Thymus (tissue), 11 donors: ENCODE data around the gene DEFB131B. TPM values are rescaled to one million over a fixed set of nuclear protein-coding genes. Genes with fewer than 3 reads are reported as not detected.
"Not testable (repeated sequence)": the region's sequence is repeated elsewhere in the genome, so short reads cannot be mapped to it uniquely, and the experiment has no call there.

Source experiments
- DNase-seq, 9 donors: peaks; one replicate each; pipeline ENCODE4 v3.0.0-alpha.2; 2013; ENCODE audit warnings: low spot score in 9 of 9, low read depth in 6 of 9, missing footprints in 1 of 9
- H3K27ac ChIP-seq, 2 donors: one replicate each; pipeline ENCODE4 v1.5.1; 2013; ENCODE audit warnings: control low read depth in 1 of 2, low read depth in 1 of 2, low read length in 1 of 2, mild to moderate bottlenecking in 1 of 2, moderate library complexity in 1 of 2
- H3K27me3 ChIP-seq, 2 donors: one replicate each; pipeline ENCODE4 v1.5.1; 2013; ENCODE audit warnings: low read length in 1 of 2; ENCODE audit not compliant: control insufficient read depth in 2 of 2, insufficient read depth in 1 of 2
- H3K36me3 ChIP-seq, 2 donors: one replicate each; pipeline ENCODE4 v1.5.1; 2013; ENCODE audit warnings: low read length in 1 of 2, mild to moderate bottlenecking in 1 of 2, moderate library complexity in 1 of 2; ENCODE audit not compliant: control insufficient read depth in 2 of 2, insufficient read depth in 2 of 2
- H3K4me1 ChIP-seq, 2 donors: one replicate each; pipeline ENCODE4 v1.5.1; 2013; ENCODE audit warnings: low read length in 2 of 2; ENCODE audit not compliant: control insufficient read depth in 2 of 2, insufficient read depth in 2 of 2
- H3K4me3 ChIP-seq, 2 donors: one replicate each; pipeline ENCODE4 v1.5.1; 2013; ENCODE audit warnings: low read length in 2 of 2, control low read depth in 1 of 2, mild to moderate bottlenecking in 1 of 2
- H3K9me3 ChIP-seq, 2 donors: one replicate each; pipeline ENCODE4 v1.5.1; 2013; ENCODE audit warnings: low read length in 1 of 2, mild to moderate bottlenecking in 1 of 2; ENCODE audit not compliant: control insufficient read depth in 2 of 2, insufficient read depth in 1 of 2
- WGBS: extraction: QIAGEN DNeasy Blood & Tissue Kit; methylation state at CpG from one replicate; pipeline ENCODE4 v1.1.7; 2013; 5-methylcytosine and 5-hydroxymethylcytosine counted together
- polyA plus RNA-seq: library from polyadenylated mRNA; stranded (reverse); fragments of 200-250 nt; gene quantifications from one replicate; pipeline ENCODE4 v1.2.3, GENCODE V29; 2013
- total RNA-seq: library from RNA; stranded (reverse); fragments of 120-200 nt; gene quantifications from one replicate; pipeline ENCODE4 v1.2.4, GENCODE V29; 2013
- donor health status: healthy.

Gene DEFB131B
- total and polyA plus RNA-seq, 2 donors = not detected

DNA sequence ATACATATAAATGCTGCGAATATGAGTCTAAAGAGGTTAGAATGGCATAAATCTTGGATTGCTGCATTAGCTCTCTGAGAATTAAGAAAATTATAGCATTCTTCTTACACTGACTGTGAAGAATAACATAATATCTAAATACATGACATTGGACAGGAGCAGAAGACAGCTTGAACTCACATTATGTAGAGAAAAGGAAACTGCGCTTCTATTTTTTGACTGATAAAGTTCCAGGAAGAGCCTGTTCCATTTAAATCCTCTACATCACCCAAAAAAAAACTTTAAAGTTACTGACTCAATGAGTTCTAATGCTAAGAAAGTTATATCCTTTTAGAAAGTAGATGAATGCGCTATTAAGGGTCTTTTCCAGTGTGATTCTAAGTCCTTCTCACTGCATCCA, 17.4 kb upstream of the DEFB131B start:
- not testable (repeated sequence) for DNase-seq, H3K36me3 ChIP-seq, H3K4me1 ChIP-seq, H3K9me3 ChIP-seq, H3K4me3 ChIP-seq, H3K27me3 ChIP-seq, H3K27ac ChIP-seq
- 96% methylated on average over 3 of the region's 3 CpGs for WGBS

DNA sequence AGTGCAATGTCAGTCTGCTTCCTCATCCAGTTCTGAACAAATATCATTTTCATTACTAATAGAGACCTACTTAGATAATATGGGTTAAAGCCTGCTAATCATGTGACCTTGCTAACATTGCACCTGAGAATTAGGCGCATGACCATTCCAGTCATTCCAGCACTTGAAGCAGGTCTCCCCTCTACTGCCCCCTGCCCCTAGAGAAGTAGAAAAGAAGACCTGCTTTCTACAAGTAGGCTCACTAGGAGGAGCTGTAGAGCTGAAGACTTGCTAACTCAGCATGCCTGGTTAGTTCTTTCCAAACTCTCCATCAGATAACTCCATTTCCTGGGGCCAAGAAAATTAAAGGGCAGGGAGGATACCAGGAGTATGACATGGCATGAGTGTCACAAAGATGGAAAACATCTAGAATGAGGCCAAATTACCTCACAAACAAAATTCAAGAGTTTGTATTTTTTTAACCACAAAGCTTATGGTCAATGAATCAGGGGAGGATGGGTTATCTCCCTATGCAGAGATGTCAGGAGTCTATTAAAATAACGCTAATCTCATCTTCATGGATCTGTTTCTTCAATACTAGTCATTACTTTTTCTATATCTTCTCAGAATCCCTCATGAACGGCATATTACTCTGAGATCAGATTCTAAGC, 14.2 kb upstream of the DEFB131B start:
- H3K27ac ChIP-seq, H3K9me3 ChIP-seq, H3K4me3 ChIP-seq, H3K4me1 ChIP-seq, H3K27me3 ChIP-seq, H3K36me3 ChIP-seq: not testable (repeated sequence)
- WGBS = 60% methylated on average over 3 of the region's 3 CpGs
- peak in 7 of 9 donors; percentile 12 to 63 (median 22) for DNase-seq

DNA sequence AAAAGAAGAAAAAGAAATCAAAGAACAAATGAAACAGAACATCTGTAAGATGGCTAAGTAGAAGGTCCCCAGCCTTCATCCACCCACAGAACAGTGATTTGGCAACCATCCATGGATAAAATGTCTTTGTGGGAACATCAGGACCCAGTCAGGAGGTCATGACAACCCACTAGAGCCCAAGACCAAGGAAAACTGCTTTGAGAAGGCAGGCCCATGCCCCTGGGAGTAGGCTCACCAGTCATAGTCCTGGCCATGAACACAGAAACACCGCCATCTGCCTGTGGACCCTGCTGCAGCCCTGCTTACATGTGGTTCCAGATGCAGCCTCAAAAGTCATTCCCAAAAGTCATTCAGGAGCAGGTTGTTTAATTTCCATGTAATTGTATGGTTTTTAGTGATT, 11.0 kb upstream of the DEFB131B start:
- 94% methylated on average over 1 of the region's 1 CpG for WGBS
- H3K27ac ChIP-seq, H3K4me1 ChIP-seq, H3K36me3 ChIP-seq, H3K9me3 ChIP-seq, H3K27me3 ChIP-seq, DNase-seq, H3K4me3 ChIP-seq: not testable (repeated sequence)

DNA sequence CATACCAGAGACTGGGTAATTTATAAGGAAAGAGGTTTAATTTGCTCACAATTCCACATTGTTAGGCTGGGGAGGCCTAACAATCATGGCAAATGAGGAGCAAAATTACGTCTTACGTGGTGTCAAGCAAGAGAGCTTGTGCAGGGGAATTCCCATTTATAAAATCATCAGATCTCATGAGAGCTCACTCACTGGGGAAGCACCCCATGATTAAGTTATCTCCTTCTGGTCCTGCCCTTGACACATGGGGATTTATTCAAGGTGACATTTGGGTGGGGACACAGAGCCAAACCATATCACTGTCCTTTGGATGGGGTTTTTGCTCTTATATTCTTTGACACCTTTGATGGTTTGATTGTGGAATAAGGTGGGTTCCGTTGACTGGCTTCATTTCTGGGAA, 8.3 kb upstream of the DEFB131B start:
- not testable (repeated sequence) for H3K4me1 ChIP-seq, DNase-seq, H3K27me3 ChIP-seq, H3K27ac ChIP-seq, H3K36me3 ChIP-seq, H3K9me3 ChIP-seq, H3K4me3 ChIP-seq
- 97% methylated on average over 3 of the region's 3 CpGs for WGBS

DNA sequence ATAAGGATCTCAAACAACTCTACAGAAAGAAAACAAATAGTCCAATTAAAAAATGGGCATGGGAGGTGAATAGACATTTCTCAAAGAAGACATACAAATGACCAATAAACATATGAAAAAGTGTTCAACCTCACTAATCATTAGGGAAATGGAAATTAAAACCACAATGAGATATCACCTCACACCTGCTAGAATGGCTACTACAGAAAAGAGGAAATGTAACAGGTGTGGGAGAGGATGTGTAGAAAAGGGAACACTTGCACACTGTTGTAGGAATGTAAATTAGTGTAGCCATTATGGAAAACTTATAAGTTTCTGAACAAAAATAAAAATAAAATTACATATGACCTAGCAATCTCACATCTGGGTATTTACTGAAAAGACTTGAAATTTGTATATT, 7.6 kb upstream of the DEFB131B start:
- DNase-seq, H3K9me3 ChIP-seq, H3K27me3 ChIP-seq, H3K4me1 ChIP-seq, H3K36me3 ChIP-seq, H3K27ac ChIP-seq, H3K4me3 ChIP-seq: not testable (repeated sequence)

DNA sequence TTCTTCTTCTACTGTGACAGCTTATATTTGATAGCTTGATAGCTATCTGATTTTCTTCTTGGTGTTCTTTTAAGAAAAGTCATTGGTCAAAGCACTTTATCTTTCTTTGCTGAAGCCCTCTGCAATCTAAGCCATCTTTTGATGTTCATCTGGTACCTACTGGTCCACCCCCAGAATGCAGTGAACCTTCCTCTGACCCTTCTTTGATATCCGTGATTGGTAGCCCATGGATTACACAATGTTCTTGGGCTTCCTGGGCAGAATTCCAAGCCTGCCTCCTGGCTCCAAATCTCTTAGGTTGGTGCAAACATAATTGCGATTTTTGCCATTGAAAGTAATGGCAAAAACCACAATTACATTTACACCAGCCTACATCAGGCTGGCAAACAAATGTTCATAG, 2.0 kb upstream of the DEFB131B start:
- H3K27me3 ChIP-seq = not testable (repeated sequence)

DNA sequence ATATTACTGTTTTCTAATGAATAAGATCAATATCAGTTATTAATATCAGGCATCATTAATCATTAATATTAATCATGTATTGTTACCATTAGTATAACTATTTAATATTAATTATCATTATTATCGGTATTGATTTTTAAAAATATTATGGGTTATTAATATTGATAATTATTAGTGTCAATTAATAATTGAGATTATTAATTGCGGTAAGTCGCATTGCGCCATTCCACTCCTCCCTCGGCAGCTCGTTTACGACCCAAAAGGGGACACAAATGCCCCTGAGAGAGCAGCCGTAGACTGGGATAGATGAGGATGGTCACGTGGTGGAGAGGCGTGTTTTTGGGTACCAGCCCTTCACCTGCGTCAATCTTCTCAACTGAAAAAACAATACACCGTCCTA, 7.6 kb downstream of the DEFB131B start:
- H3K27me3 ChIP-seq, H3K4me3 ChIP-seq, H3K4me1 ChIP-seq, H3K36me3 ChIP-seq, DNase-seq, H3K9me3 ChIP-seq, H3K27ac ChIP-seq: not testable (repeated sequence)
- 97% methylated on average over 12 of the region's 12 CpGs for WGBS

More for the DNA sequence above, 2.0 kb upstream of the DEFB131B start:
- H3K4me3 ChIP-seq, H3K27ac ChIP-seq, DNase-seq, H3K9me3 ChIP-seq, H3K36me3 ChIP-seq, H3K4me1 ChIP-seq: not testable (repeated sequence)
- 95% methylated on average over 2 of the region's 2 CpGs for WGBS

DNA sequence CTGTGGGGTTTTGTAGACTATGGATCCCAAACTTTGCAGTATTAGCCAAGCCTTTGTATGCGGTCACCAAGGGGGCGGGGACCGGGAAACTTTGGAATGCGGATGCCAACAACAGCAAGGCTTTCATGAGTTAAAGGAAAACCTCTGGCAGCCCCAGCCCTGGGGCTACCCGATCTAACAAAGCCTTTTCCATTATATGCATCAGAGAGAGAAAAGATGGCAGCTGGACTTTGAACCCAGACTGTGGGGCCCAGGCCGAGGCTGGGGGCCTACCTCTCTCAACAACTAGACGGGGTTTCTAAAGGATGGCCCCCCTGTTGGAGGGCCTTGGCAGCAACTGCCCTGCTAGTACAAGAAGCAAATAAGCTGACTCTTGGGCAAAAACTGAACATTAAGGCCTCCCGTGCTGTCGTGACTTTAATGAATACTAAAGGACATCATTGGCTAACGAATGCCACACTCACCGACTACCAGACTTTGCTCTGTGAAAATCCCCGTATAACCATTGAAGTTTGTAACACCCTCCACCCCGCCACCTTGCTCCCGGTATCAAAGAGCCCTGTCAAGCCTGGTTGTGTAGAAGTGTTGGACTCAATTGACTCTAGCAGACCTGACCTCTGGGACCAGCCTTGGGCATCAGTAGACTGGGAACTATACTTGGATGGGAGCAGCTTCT, 10.2 kb downstream of the DEFB131B start:
- H3K27ac ChIP-seq, H3K4me3 ChIP-seq, H3K36me3 ChIP-seq, H3K9me3 ChIP-seq, DNase-seq, H3K4me1 ChIP-seq, H3K27me3 ChIP-seq: not testable (repeated sequence)
- WGBS = 97% methylated on average over 14 of the region's 14 CpGs

DNA sequence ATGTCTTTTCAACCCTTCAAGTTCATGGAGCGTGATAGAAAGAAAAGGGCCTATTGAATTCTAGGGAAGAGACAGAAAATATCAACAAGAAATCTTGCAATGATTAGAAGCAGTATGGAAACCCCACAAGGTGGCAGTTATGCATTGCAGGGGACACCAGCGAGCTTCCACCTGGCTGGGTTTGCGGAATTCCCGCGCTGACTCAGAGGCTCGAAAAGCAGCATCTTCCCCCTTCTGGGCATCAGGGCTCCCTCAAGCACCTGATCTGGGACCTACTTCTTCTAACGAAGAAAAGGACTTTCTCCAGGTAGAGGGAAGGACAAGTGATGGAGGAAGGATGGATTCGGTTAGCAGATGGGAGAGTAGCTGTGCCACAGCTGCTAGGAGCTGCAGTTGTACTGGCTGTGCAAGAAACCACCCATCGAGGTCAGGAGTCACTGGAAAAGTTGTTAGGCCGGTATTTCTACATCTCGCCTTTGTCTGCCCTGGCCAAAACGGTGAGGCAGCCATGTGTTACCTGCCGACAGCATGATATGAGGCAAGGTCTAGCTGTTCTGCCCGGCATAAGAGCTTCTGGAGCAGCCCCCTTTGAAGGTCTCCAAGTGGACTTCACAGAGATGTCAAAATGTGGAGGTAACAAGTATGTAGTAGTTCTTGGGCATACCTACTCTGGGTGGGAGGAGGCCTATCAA, 11.1 kb downstream of the DEFB131B start:
- H3K36me3 ChIP-seq, H3K4me3 ChIP-seq, H3K9me3 ChIP-seq, H3K4me1 ChIP-seq, DNase-seq, H3K27ac ChIP-seq, H3K27me3 ChIP-seq: not testable (repeated sequence)
- WGBS = 93% methylated on average over 14 of the region's 14 CpGs
